Activated CD4-positive, alpha-beta T cell treated with anti-CD3 and anti-CD28 coated beads for 24 hours (primary cell): ENCODE results near the gene RPS6KA2.
"Not testable (repeated sequence)": the region's sequence is repeated elsewhere in the genome, so short reads cannot be mapped to it uniquely, and the experiment has no call there.

ENCODE experiments used
- DNase-seq, 2 donors: peaks; one replicate each; pipeline ENCODE4 v3.0.0-alpha.2; 2020; ENCODE audit warnings: low read depth in 2 of 2

RPS6KA2 gene

DNA sequence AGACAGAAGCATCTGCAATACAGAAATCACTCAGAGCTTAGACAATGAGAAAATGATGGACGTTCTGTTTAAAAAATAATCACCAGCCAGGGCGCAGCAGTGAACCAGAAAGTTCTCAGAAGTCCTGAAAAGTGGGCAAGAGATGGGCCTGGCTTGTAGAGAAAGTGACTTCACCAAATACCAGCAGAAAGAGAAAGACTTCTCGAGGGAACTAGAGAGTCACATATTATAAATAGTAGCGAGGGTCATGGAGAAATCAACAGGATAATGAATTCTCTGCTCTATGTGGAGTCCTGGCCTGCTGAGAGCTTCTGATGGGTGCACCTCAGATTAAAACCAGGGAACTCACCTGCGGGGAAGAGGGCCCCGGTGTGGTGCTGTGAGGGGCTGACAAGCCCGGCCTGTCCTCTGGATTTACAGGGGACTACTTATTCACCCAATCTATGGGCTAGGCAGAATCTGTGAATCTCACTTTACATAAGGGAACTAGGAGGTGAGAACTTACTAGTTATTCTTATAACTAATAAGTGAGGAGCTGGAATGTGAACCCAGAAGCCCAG is 35.0 kb downstream of the RPS6KA2 start:
- no peak for DNase-seq

DNA sequence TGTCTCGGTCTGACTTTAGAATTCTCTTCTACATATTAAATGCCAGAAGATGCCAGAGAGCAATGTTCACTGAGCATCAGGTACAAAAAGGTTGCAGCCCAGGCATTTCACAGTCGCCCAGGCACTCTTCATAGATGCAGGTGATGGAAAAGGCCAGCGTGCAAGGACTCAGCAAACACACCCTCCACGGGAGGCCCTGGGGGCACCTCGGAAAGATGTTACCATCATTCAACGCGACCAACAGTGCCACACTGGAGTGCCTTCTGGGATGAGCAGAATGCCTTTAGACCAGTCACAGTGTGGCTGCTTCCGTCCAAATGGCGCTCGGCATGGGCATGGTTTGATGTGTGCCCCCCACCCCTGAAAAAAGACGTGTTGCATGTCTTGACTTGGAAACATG is 36.0 kb downstream of the RPS6KA2 start:
- no peak for DNase-seq

DNA sequence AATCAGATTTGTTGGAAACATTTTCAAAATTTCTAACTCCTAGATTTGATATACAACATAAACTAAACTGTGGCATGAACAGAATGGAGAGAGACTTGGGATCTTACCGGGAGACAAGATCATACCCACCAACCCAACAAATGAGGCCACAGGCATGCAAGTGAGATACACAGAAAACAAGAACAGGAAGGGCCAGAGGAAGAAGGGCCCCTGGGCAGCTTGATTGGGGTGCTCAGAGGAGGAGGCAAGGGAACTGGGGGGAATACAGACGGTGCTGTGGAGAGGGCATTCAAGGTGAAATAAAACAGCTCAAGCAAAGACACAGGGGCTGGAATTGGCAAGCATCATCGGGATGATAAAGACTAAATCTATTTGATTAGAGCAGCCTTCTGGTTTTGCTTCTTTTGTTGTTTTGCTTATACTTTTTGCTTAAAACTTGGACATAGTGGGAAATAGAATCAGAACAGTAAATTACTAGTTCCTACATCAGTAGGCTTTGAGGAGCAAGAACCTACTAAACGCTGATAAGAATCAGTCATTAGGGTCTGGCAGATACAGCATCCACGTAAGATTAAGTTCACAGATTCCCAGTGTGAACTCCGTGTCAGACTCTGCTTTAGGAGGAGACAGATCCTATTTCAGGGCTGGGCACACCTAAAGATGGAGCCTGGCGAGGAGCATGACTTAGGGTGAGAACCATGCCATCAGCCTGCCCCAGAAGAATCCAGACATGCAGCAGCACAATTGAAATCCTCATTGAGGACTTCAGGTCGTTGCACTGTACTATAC is 37.1 kb downstream of the RPS6KA2 start:
- no peak for DNase-seq

DNA sequence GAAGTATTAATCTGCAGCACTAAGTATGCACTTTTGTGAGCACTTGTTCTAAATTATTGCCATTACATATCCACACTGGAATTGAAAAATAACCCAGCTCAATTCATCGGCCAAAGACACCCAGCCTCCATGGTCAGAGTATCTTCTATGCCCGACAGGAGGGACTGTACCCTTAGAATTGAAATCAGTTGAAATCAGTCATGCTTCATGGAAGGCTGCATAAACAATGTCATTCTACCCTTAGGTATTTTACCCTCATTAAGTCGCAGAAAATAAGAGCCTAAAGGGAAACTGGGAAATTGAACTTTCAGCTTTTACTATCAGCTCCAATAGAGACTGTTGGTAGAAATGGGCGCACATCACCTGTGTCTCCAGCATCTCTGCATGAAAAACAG is 37.7 kb downstream of the RPS6KA2 start:
- no peak for DNase-seq

DNA sequence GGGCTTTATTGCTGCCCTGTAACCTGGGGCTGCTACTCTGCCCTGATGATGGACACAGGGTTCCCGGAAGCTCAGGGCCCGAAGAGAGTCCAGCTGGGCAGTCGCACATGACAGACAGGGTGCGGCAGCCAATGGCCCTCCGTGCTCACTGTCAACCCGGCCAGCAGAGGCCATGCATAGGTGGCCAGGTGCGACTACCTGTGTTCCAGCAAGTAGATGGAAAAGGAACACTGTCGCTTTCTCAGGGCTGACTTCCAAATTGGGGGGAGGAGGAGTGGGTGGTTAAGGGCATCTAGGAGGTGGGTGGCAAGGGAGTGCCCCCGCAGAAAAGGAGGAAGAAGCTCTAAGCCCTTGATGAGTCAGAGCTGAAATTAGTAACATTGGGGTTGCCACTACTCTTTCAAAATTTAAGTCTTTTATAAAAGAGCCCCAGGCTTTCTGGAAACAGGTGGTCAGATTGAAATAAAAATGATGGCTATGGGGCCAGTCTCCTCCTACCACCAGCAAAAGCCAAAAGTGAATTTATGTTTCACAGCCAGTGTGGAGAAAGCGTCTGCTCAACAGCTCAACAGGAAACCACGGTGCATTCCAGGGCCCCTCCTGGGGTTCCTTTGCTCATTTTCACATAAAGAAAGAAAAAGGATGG is 38.2 kb downstream of the RPS6KA2 start:
- DNase-seq, result no peak

DNA sequence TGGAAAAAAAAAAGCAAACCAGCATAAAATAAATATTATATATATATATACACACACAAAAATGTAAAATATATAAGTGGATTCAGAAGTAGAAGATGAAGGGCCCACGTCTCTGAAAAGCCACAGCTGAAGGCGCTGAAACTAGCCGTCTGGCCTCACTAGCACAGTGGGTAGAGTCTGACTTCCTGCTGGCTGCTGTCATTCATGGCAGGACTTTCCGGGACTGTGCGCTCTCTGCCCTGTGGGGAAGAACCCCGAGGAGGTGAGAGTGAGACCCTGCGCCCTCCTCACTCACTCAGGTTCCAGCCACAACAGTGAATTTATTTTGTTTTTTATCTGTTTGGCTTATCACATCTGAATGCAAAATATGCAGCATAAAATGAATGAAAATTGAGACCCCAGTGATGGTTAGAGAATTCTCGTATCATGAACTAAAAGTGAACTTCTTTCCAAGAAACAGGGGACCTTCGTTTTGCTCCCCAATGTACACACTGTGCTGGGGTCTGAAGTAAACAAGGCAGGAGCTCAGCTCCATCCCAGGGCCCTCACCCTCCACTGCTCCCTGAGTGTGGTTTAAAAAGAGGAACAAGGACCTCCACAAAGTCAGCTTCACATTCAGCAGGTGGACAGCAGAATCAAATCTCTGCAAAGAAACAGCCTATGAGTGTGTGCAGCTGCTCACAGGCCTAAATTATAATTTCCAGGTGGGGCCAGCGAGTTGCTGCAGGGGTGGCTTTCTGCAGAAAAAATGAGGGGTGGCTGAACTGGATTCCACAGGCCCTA is 39.2 kb downstream of the RPS6KA2 start:
- no peak for DNase-seq

DNA sequence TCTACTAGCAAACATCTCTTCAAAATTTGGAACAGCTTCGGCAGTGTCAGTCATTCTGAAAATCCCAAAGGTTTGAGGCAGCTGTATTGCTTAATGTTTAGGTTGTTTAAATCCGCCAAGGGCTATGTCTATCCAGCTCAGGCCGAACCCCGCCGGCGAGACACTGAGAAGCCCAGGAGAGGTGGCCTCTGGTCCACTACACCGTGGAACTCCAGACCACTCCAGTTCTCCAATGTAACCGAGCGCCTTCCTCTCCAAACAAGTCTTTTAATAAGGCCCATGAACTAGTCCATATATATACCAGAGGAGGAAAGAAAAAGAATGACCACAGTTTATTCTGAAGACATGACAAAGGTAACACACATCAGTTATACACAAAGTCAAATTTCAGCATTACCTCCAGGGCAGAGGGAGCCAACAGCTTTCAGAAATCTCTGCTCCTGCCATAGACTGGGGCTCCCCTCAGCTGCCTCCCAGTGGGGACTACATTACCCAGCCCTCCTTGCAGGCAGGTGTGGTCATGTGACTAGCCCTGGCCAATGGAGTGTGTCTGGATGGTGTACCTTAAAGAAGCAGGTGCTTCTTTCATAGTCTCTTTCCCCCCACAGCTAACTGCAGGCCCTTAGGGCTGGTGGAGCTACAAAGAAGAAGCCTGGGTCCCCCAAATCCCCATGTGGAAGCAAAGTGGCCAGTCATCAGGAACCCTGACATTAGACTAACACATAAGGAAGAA is 40.5 kb downstream of the RPS6KA2 start, which contains the start of gene RAMACL:
Gene RAMACL, minus strand, starts transcription at position 255 of the 733 bp plus-strand sequence. Its CDS starts 201 bp downstream, at position 54.
- peak; percentile 17 to 29 for DNase-seq

DNA sequence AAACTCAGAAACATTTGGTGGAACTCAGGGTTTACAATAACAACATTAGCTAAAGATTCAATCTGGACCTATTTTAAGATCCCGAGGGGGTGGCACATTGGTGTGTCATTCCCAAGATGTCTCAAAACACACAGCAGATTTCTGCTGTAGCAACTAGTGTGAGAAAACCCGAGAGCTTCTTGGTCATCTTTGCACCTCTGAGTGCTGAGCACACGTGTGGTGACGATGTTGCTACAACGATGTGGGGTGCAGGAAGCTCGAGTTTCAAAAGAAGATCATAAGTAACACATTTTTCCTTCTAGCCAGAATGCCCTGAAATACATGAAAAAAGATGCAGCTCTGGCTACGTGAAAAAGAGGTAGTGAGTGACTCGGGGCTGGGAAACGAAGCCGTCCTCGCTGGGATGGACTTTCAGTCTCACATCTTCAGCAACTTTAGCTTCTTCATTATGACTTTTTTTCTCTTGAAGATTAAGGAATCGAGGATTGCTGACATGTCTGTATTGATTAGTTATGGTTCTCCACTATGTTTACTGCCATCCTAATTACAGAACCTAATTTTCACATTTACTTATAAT is 42.1 kb downstream of the RPS6KA2 start:
- no peak for DNase-seq

DNA sequence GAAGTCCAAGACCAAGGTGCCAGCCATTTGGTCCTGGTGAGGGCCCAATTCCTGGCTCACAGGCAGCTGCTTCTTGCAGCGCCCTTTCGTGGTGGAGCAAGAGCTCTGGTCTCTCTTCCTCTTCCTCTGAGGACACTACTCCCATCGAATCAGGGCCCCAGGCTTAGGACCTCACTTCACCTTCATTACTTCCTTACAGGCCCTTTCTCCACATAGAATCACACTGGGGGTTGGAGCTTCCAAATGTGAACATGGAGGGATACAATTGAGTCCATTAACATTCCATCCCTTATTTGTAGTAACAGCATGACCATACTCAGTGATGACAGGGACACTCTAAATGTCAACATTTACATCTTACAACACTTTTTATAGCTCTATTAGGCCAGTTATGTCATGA is 42.9 kb downstream of the RPS6KA2 start:
- no peak for DNase-seq

DNA sequence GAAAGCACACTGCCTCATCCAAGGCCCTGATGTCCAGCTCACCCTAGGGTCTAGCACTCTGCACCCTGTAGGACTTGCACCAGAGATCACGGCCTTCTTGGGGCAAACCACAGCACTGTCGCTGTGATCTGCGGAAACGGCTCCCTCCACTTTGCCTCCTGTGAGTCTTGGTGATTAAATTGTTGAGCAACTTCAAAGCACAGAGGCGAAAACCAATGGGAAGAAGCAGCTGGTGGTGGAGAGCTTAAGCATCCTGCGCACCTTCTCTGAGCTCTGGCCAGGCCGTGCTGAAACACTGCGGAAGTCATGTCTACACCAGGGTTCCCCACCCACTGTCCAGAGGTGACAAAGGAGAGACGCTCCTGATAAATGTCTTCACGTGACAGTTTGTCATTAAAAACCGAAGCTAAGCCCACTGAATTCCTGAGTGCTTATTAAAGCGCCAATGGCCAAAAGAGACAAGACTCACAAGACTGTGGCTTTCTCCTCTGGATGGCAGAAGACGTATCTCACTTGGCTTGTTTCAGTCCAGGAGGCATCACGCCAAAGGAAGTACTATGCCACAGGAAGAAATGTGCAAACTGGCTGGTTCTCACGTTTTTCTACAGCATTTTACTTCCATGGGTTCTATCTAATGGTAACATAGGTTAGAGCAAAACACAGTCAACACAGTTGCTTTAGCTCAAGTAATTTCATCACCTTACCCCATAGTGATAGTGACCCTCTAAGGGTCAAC is 43.7 kb downstream of the RPS6KA2 start:
- no peak for DNase-seq

DNA sequence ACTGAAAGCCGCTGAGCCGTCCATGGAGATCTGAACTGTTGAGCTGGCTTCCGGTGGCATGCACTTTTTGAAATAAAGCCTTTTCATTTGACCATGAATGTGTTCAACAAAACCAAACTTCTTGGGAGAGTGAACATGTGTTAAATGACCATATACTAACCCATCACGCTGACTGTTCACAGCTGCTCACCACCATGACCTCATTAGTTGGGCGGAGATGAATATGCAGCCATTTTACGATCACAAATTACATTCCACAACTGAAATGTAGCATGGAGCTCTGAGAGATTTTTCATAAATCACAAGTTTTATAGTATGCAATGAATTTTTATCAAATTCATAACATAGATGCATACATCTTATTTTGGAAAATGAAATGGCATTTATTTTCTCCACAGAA is 44.8 kb downstream of the RPS6KA2 start:
- DNase-seq, result no peak

DNA sequence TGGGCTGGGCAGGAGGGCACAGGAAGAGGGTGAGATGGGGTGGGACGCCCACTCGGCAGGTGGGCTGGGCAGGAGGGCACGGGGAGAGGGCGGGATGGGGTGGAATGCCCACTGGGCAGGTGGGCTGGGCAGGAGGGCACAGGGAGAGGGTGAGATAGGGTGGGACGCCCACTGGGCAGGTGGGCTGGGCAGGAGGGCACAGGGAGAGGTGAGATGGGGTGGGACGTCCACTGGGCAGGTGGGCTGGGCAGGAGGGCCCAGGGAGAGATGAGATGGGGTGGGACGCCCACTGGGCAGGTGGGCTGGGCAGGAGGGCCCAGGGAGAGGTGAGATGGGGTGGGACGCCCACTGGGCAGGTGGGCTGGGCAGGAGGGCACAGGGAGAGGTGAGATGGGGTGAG is 45.2 kb downstream of the RPS6KA2 start:
- DNase-seq, result not testable (repeated sequence)

DNA sequence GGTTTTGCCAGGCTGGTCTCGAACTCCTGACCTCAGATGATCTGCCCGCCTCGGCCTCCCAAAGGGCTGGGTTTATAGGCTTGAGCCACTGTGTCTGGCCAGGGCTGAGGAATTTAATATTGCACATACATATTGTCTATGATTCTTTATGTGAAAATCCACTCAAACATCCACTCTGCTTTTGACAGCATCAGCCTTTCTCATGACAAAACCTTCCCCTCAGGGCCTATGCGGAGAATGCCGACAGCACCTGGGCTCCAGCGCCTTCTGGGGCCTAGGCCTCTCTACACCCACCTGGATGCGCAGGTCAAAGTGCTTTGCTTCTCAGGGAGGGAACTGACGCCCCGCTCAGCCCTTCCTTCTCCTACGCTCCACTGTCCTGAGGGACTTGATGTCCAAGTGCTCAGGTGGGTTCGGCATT is 46.0 kb downstream of the RPS6KA2 start:
- no peak for DNase-seq

DNA sequence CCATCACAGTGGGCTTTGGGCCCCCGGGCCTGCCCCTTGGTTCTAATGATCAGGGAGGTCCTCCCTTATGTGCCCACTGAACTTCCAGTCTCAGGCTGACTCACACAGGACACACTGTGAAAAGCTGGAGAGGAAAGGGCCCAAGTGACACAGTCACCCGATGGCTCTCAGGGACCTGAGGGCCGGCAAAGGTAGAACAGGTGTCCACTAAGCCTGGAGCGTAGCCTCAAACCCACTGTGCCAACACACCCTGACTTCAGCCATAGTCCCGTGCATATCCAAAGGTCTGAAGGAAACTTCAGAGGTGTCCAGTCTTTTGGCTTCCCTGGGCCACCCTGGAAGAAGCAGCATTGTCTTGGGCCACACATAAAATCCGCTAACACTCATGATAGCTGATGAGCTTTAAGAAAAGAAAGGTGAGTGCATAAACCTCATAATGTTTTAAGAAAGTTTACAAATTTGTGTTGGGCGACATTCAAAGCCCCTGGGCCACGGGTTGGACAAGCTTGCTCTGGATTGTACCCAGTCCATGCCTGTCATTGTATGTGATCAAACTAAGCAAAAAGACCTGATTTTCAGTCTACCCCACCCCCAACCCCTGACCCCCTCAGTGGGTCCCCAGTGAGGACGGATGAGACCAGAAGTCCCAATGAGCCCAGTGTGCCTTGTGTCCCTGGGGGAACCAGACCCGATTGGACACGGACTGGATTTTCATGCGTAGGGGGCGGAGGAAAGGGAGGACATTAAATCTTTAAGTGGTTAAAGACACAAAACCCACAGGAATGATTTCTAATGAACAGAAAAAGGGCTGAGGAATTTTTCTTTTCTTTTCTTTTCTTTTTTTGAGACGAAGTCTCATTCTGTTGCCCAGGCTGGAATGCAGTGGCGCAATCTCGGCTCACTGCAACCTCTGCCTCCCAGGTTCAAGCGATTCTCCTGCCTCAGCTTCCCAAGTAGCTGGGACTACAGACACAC is 46.7 kb downstream of the RPS6KA2 start:
- DNase-seq, result no peak

DNA sequence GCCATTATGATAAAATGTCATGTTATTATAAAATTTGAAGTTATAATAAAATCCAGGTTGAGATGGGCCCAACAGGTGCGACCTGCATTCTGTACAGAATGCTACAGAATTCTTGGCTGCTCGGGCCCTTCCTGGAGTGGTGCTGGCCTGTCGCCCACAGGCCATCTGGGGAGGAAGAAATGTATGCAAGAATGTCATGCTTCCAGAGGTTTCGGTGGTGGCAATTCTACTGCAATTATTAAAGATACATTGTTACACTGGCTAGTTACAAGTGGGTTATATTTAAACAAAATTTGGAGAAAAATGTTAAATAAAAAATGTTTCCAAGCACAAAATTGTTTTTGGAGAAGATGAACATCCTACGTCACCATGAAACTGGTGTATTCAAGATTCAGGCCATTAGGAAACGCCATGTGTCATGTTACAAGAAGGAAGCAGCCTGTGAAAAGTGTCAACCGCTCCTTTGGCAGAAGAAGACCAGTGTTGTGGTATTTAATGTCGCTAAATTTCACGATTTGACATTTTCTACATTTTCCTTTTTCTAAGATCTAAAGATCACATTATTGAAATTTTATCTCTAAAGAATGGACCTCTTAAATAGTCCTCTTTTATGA is 47.7 kb downstream of the RPS6KA2 start:
- DNase-seq, result no peak

DNA sequence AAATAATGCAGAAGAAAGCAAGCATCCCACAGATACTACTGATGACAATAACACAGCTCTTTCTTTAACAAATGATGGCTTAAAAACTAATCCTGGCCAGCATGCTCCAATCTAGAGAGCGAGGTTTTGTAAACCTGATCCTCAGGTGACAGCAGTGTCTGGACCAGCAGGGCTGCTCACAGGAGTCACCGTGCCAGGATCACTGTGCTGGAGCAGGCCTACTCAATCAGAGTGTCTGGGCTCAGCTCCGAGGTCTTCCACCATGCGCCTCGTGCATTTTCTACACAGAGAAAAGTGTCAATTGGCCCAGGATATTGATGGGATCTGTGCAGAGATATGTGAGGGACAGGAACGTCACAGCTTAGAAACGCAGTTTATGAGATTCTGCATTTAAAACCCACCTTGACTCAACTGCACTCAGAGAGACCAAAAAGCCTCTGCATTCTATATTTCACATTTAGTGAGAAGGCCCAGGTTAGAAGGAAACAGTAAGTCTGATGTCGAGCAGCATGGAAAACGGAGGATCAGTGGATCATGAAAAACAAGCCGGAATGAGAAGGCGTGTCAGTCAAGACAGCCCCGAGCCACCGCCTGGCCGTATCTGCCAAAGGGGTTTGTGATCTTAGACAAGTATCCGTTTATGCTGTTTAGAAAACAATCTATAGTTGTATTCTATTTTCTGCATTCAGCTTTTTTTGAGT is 48.4 kb downstream of the RPS6KA2 start:
- no peak for DNase-seq

DNA sequence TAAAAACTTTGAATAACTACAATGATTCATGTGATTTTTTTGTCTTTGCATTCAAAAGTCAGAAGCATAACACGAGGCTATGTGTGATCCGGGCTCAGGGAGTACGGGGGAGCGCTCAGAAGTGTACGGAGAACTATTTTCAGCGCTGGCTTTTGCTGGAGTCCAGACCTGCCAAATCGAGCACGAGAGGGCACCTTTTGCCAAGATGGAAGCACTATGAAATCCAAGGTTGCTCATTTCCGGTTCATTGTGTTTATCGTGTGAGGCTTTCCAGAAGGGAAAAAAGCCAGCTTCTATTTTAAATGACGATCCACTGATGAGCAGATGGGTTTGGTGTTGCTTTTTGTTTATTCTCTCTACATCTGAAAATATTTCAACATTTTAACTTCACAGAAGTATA is 51.8 kb downstream of the RPS6KA2 start:
- DNase-seq, result no peak

DNA sequence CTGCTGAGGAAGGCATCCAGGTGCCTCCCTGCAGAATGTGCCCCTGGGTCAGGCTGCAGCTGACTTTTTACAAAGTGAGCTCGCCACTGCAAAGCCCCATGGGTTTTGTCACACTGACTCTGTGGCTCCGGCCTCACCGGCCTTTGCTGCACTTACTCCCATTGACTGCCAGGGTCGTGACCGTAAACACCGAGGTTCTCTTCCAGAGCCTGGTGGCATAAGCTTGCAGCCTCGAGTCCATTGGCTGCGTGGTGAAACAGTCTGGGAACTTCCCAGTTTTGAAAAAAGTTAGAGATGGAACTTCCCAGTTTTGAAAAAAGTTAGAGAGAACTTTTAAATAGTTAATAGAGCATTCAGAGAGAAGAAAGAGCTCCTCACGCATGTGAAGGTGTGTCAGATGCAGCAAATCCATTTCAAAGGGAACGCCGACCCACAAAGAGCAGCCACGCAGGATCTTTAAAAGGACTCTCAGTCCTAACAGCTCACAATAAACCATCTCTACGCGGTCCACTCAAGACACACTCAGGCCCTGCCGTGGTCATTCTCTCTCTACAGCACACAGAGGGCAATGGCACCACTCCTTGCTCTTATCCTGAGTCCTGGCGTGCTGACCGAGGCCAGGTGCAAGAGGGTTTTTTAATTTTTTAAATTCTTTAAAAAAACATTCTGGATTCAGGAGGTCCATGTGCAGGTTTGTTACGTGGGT is 53.4 kb downstream of the RPS6KA2 start:
- no peak for DNase-seq
